COR-L47 (cell line): Measurements from ENCODE around the gene MFF.

ENCODE experiments used
- DNase-seq: peaks from one replicate; lab custom pipeline; 2025; lab: John Stamatoyannopoulos, UW

Gene MFF

DNA sequence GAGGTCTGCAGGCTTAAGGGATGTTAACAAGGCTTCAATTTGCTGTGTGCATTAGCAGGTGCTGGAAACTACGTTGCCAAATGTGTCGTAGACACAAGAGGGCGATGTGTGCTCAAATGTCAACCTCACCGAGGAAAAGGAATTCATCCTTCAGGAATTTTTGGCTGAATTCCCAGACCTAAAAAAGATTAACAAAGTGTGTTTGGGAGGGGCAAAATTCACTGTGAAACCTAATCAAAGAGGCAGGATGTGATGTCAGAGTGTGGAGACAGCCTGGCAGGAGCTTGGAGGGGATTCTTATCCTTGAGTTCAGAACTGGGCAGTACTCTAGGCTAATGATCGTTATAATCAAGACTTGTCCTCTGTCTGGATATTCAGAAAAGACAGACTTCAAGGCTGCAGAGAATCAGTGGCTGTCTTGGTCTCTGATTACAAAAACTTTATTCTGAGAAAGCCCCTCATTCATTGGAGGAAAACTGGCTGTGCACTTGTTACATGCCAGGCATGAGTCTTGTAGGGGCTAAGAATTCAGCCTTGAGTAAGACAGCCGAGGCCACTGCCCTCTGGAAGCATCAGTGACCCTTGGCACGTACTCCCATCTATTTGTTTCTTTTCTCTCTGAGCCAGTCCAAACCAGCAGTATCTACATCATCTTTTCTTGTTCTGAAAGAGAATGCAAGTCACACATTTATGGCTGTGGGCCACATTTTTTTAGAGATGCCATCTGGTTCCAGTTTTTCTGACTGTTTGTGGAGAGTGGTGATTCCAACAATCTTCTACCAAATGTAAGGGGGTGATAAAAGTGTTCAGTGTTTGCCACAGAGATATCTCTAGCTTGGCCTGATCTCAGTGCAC lies 81.4 kb downstream of the MFF start:
- peak; percentile 86 for DNase-seq
